Measurements from ENCODE around the gene AP1M1.
"Not testable (repeated sequence)": the region's sequence is repeated elsewhere in the genome, so short reads cannot be mapped to it uniquely, and the experiment has no call there.

Gene AP1M1

DNA sequence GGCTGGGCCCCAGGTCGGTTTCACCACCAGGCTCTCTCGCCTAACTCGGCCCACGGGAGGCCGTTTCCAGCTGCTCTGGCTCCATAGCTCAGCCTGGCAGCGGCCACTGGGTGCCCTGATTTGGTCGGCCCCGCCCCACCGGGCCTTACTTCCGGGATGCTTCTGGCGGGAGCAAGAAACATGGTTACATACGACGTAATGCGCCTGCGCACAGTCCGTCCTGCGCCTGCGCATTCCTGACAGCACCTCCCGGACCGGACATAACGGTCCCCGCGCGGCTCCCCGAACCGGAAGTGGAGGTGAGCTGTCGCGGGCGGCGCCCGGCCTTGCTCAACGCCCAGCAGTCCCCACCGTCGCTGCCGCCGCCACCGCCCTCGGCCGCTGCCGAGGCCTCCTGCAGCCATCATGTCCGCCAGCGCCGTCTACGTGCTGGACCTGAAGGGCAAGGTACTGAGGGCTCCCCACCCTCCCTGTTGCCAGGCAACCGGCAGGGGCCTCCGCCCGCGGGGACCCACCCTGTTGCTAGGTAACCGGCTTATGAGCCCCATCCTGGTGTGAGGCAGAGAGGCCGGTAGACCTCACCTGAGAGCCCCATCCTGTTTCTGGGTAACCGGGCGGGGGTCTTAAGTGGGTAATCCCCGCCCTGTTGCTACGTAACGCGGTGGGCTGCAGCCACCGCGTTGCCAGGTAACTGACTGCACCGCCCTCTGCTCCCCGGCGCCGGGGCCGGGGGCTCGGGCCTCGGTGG is at the start of gene AP1M1:
AP1M1 (plus strand) TSS at position 290 of the 748 bp plus-strand sequence; CDS start at position 406, 116 bp downstream.
- peak; percentile 95 to 99 (median 96) for DNase-seq

DNA sequence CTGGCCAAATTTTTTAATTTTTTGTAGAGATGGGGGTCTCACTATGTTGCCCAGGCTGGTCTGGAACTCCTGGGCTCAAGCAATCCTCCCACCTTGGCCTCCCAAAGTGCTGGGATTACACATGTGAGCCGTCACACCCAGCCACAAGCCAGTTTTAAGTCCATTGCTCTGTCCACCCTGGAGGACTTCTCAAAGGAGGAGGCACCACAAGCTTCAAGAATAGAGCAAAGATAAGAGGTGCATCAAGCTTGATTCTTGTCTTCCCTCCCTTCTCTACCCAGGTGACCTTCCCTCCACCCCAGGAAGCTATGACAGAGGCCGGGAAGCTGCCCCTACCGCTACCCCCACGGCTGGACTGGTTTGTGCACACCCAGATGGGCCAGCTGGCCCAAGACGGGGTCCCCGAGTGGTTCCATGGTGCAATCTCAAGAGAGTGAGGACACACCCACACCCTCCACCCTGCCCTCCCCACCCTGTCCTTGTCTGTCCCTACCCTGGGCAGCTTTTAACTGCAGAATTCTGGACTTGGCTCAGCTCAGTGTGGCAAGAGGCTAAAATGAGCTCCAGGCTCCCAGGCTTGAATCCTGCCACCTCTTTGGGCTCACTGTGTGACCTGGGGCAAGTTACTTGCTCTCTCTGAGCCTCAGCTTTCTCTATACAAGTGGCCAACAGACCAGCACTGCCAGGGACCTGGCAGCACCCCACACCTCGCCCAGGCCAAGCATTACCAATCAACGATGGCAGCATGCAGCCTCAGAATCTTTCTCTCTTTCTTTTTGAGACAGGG is 49.1 kb upstream of the AP1M1 start:
- DNase-seq, result no peak

DNA sequence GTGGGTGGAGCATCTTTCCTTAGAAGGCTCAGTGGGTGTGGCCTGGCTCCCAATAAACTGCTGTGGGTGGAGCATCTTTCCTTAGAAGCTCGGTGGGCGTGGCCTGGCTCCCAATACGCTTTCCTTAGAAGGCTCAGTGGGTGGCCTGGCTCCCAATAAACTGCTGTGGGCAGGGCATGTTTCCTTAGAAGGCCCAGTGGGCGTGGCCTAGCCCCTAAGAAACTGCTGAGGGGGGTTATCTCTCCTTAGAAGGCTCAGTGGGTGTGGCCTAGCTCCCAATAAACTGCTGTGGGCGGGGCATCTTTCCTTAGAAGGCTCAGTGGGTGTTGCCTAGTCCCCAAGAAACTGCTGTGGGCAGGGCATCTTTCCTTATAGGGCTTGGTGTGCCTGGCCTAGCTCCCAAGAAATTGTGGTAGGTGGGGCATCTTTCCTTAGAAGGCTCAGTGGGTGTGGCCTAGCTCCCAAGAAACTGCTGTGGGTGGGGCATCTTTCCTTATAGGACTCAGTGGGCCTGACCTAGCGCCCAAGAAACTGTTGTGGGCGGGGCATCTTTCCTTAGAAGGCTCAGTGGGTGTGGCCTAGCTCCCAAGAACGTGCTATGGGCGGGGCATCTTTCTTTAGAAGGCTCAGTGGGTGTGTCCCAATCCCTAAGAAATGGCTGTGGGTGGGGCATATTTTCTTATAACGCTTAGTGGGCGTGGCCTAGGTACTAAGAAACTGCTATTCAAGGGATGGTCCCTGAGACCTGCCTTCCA is 44.0 kb upstream of the AP1M1 start:
- DNase-seq, result no peak

DNA sequence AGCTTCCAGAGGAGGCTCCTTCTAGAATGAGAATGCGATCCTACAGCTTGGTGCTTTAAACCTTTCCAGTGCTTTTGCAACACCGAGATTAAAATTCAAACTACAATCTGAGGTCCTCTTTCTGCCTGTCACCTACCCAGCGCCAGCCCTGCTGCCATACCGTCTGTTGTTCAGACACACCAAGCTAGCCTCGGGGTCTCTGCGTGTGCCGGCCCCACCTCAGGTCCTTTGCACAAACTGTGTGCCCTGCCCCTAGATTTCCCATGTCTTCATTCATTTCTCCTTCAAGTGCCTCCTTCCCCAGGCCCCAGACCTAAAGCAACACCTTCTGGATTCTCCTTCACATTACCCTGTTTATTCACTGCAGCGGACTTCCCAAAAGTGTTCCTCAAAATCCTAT is 43.2 kb upstream of the AP1M1 start:
- no peak for DNase-seq

- DNase-seq, result no peak
These were observed 42.6 kb upstream of the AP1M1 start for GRCh38 chr19:16155128-16155527.

DNA sequence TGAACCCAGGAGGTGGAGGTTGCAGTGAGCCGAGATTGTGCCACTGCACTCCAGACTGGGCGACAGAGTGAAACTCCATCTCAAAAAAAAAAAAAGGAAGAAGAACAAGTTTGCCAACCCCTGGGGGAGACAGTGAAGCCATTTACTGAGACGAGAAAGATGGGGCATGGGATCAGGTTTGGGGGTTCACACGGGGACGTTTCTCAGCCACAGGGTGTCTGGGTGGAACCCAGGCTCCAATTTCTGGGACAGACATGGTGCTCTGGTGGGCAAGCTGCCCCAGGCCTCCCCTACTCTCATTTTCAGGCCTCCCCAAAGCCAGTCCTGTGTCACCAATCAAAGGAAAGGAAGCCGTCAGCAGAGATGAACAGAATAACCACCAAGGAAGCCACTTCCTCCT is 40.8 kb upstream of the AP1M1 start:
- DNase-seq, result no peak

DNA sequence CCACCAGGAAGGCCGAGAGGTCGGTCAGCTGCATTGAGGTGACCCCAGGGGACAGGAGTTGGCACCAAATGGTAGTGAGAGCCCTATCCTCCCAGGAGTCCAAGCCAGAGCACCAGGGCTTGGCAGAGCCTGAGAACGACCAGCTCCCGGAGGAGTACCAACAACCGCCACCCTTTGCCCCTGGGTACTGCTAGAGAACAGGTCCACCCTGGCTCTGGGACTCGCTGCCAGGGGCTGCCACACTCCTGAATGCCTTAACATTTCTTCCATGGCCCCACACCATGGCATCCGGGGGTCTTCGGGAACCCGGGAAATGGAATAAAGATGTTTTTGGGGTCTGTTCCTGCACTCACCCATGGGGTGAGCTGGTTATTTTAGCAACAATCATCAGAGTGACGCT is 40.1 kb upstream of the AP1M1 start:
- DNase-seq, result no peak

DNA sequence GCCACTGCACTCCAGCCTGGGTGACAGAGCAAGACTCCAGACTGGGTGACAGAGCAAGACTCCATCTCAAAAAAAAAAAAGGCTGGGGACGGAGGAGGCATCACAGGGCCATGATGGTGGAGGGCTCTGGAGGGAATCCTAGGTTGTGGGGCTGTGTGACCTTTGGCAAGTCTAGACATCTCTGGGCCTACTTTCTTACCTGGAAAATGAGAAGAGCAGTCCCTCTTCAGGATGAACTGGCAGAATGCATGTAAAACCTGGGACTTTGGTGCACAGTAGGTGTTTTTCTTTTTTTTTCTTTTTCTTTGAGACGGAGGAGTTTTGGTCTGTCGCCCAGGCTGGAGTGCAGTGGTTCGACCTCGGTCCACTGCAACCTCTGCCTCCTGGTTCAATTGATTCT is 38.1 kb upstream of the AP1M1 start:
- DNase-seq, result no peak

- DNase-seq, result no peak
These were observed 37.2 kb upstream of the AP1M1 start for GRCh38 chr19:16160445-16160942.

DNA sequence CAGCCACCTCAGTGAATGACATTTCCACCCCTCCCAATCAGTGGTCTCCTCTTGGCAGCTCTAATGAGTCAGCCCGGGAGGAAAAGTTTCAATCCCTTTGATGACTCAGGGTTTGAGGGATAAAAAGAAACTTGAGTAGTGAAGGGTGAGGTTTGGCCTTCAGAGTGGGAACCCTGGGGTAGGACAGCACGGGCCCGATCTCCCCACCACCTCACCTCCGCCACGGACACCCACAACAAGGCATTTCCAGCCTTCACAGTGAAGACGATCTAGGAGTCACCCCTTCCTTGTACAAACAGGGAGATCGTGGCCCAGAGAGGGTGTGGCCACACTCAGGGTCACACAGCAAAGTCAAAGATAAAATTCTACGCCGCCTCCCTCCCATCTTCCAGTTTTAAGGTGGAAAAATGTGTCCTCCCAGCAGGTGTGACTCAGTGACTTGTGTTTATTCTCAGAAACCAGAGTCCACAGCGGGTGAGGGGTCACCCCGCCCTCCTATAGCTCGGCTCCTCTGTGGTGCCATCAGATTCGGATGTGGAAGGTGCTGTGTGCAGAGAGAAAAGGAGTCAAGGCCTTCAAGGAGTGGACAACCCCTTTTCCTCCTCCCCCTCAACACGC is 36.7 kb upstream of the AP1M1 start:
- DNase-seq, result no peak

DNA sequence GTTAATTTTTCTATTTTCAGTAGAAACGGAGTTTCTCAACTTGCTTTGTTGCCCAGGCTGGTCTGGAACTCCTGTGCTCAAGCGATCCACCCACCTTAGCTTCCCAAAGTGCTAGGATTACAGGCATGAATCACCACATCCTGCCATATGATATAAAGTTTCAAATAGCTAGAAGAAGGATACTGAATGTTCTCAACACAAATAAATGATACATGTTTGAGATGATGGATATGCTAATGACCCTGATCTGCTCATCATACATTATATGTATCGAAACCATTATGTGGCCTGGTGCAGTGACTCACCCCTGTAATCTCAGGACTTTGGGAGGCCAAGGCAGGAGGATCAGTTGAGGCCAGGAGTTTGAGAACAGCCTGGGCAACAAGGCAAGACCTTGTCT is 35.9 kb upstream of the AP1M1 start:
- no peak for DNase-seq

- no peak for DNase-seq
These were observed 33.4 kb upstream of the AP1M1 start for GRCh38 chr19:16164222-16164890.

DNA sequence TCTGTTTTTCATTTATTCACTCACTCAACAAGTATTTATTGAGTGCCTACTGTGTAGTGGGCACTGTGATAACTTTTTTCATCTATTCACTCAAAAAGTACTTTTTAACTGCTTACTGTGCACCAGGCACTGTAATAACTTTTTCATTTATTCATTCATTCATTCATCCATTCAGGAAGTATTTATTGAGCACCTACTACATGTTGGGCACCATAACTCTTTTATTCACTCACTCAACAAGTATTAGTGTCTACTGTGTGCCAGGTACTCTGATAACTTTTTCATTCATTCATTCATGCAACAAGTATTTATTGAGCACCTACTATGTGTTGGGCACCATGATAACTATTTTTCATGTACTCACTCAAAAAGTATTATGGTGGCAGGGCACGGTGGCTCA is 31.3 kb upstream of the AP1M1 start:
- DNase-seq, result no peak

GRCh38 chr19:16167055-16167454 is 30.7 kb upstream of the AP1M1 start:
- no peak for DNase-seq

GRCh38 chr19:16168465-16169081 is 29.1 kb upstream of the AP1M1 start:
- no peak for DNase-seq

DNA sequence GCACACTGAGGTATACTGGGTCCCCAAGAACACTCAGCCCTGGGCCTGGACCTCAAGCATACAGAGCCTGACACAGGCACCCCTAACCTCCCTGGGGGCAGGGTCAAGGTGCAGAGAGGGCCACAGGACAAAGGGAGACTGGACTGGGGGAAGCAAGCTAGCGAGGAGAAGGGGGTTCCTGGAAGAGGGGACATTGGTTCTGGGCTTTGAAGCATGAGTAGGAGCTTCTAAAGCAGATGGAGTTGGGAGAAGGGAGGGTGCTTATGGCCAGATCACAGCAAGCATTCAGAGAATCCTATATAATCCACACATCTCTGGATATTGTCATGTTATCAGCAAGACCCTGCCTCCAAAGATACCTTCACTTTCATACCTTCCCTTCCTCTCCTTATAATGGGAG is 27.6 kb upstream of the AP1M1 start:
- no peak for DNase-seq

- no peak for DNase-seq
These were observed 21.8 kb upstream of the AP1M1 start for GRCh38 chr19:16175954-16176353.

- DNase-seq, result not testable (repeated sequence)
These were observed 18.8 kb upstream of the AP1M1 start for GRCh38 chr19:16178866-16179265.

DNA sequence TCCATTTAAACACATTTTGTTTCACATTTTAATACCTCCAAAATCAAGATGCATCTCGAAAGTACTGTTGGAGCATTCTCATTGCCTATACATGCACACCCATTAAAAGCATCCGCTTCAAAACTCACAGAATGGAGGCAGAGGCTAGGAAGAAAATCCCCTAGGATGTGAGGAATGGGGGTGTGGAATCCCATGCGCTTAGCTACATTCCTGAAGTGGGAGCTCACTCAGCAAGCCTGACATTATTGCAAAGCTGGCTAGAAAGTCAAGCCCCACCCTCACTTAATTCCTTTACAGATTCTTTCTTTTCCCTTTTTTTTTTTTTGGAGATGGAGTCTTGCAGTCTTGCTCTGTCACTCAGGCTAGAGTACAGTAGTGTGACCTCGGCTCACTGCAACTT is 17.1 kb upstream of the AP1M1 start:
- DNase-seq, result no peak

DNA sequence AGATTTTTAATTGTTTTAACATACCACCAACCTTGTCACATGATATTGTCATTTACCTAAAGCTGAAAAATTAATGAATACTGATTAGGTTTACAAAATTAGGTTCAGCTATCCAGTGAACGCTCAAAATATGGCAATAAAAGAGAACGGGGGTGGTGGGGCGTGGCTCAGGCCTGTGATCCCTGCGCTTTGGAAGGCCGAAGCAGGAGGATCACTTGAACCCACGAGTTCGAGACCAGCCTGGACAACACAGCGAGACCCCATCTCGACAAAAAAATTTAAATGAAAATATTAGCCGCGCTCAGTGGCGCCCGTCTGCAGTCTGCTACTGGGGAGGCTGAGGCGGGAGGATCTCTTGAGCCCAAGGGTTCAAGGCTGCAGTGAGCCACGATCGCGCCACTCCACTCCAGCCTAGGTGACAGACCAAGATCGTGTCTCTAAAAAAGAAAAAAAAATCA is 13.0 kb upstream of the AP1M1 start:
- no peak for DNase-seq

- peak; percentile 84 to 96 (median 94) for DNase-seq
These were observed 12.5 kb upstream of the AP1M1 start, which contains the start of gene FAM32A for GRCh38 chr19:16185123-16185767. Gene FAM32A, plus strand, starts transcription at chr19:16185410. Its CDS starts 33 bp downstream, at chr19:16185443.
